K562 (cell line): ENCODE measurements around the gene RTL10. TPM values are rescaled to one million over a fixed set of nuclear protein-coding genes. Genes with fewer than 3 reads are reported as not detected.
A peak's percentile ranks its signal among the peaks of the same experiment; 100 is the strongest.

Experiments
- ATAC-seq: fragments of 200-7000 bp; cut with Tn5 transposase; 3 replicates; pipeline ENCODE4 v1.9.1; 2020; ENCODE audit warnings: moderate library complexity
- BruUV-seq: library from RNA; stranded (reverse); fragments of 400-500 nt; replicated peaks from 2 replicates; lab custom pipeline; 2021; lab: Mats Ljungman, UMichigan
- CTCF ChIA-PET: fragments of 300-600 bp; formaldehyde crosslinking; extraction: SDS; loops from one replicate; lab custom pipeline; 2021; ENCODE audit warnings: low intra/inter-chr PET ratio; lab: Yijun Ruan, JAX
- POLR2A ChIA-PET: fragments of 300-600, 350-650 bp; sonication (Branson Sonifier 250); formaldehyde crosslinking; extraction: SDS; loops from one replicate; lab custom pipeline; 2021; ENCODE audit warnings: antibody characterized with exemption, inconsistent platforms; lab: Yijun Ruan, JAX
- DNase-seq, 4 experiments: peaks; one replicate each; pipeline versions ENCODE4 v3.0.0 to v3.0.0-alpha.2; 2011 to 2018; ENCODE audit warnings: low spot score in 3 of 4, mixed read lengths in 3 of 4; ENCODE audit errors: extremely low read depth in 1 of 4
- FAIRE-seq: peaks from 2 replicates; lab custom pipeline; 2011; peaks lifted over from hg19 to GRCh38; lab: Jason Lieb, UNC
- H2AFZ ChIP-seq: 2 replicates; pipeline ENCODE4 v1.6.0; 2011; ENCODE audit warnings: low read depth, low read length, control low read depth, inconsistent platforms
- H3K27ac ChIP-seq: fragments of 200-600 bp; 3 replicates; pipeline ENCODE4 v1.8.0; 2011; ENCODE audit warnings: low read depth, mild to moderate bottlenecking, control low read depth, inconsistent platforms, low read length, moderate library complexity, mixed read lengths; ENCODE audit errors: extremely low read depth
- H3K27me3 ChIP-seq, 2 experiments: fragments of 300-600 bp in 1 of 2; 2 replicates in 1 of 2; 3 replicates in 1 of 2; pipeline versions ENCODE4 v1.6.0 to v1.8.0; 2011; ENCODE audit warnings: inconsistent platforms in 2 of 2, low read length in 2 of 2, mild to moderate bottlenecking in 1 of 2, mixed read lengths in 1 of 2, moderate library complexity in 1 of 2; ENCODE audit not compliant: control insufficient read depth in 2 of 2, insufficient read depth in 2 of 2
- H3K36me3 ChIP-seq: fragments of 300-600 bp; 3 replicates; pipeline ENCODE4 v1.8.0; 2011; ENCODE audit warnings: mild to moderate bottlenecking, low read length, inconsistent platforms; ENCODE audit not compliant: control insufficient read depth, insufficient read depth
- H3K4me1 ChIP-seq, 2 experiments: fragments of 200-600 bp in 1 of 2; replicated peaks in 1 of 2; 2 replicates in 1 of 2; 3 replicates in 1 of 2; pipeline versions ENCODE4 v1.5.1 to v1.8.0; 2011; ENCODE audit warnings: inconsistent platforms in 2 of 2, low read length in 2 of 2, mild to moderate bottlenecking in 1 of 2, mixed read lengths in 1 of 2, moderate library complexity in 1 of 2; ENCODE audit not compliant: control insufficient read depth in 2 of 2, insufficient read depth in 2 of 2
- H3K4me2 ChIP-seq: 2 replicates; pipeline ENCODE4 v1.6.1; 2011; ENCODE audit warnings: low read length, control low read depth, inconsistent platforms, mixed read lengths; ENCODE audit not compliant: insufficient read depth
- H3K4me3 ChIP-seq: fragments of 200-600 bp; sonication (generic), shearing (Covaris generic); 2 replicates; pipeline ENCODE4 v1.5.1; 2016; ENCODE audit warnings: control low read depth, inconsistent platforms
- H3K79me2 ChIP-seq: fragments of 200-600 bp; 3 replicates; pipeline ENCODE4 v1.8.0; 2011; ENCODE audit warnings: low read length, inconsistent platforms; ENCODE audit not compliant: control insufficient read depth, insufficient read depth
- H3K9ac ChIP-seq, 2 experiments: 2 replicates each; pipeline versions ENCODE4 v1.6.0 to v1.6.1; 2011; ENCODE audit warnings: low read depth in 2 of 2, low read length in 2 of 2, control low read depth in 1 of 2, inconsistent platforms in 1 of 2, mild to moderate bottlenecking in 1 of 2, mixed read lengths in 1 of 2; ENCODE audit not compliant: insufficient read depth in 1 of 2
- H3K9me1 ChIP-seq: one replicate; pipeline ENCODE4 v1.6.0; 2011; ENCODE audit warnings: inconsistent platforms, mild to moderate bottlenecking, low read length, moderate library complexity; ENCODE audit not compliant: control insufficient read depth, insufficient read depth
- H3K9me3 ChIP-seq: replicated peaks from 2 replicates; pipeline ENCODE4 v1.5.1; 2011; ENCODE audit warnings: low read depth, low read length, inconsistent platforms; ENCODE audit not compliant: control insufficient read depth, insufficient read depth
- H4K20me1 ChIP-seq: replicated peaks from 2 replicates; pipeline ENCODE4 v1.6.1; 2011; ENCODE audit warnings: low read length, inconsistent platforms, mixed read lengths; ENCODE audit not compliant: control insufficient read depth, insufficient read depth
- ARID3B ChIP-seq: fragments of 250-450 bp; sonication (Bioruptor Pico); IDR thresholded peaks from 2 replicates; pipeline ENCODE4 v1.4.0; 2020; ENCODE audit warnings: borderline replicate concordance
- BCOR ChIP-seq: fragments of 450-650 bp; IDR thresholded peaks from 2 replicates; pipeline ENCODE4 v1.6.1; 2016
- BMI1 ChIP-seq: fragments of 150-350 bp; IDR thresholded peaks from 2 replicates; pipeline ENCODE4 v1.6.1; 2014; ENCODE audit warnings: low read length
- GTF2F1 ChIP-seq: IDR thresholded peaks from 2 replicates; pipeline ENCODE4 v1.6.1; 2011; ENCODE audit warnings: low read depth, low read length, improper control_type of control experiment
- HOMEZ ChIP-seq: fragments of 250-450 bp; sonication (Bioruptor Pico); IDR thresholded peaks from 2 replicates; pipeline ENCODE4 v1.4.0; 2020; ENCODE audit warnings: mild to moderate bottlenecking, moderate library complexity
- MAZ ChIP-seq, 2 experiments: fragments of 450-650 bp in 1 of 2; sonication (generic) in 1 of 2; formaldehyde crosslinking; IDR thresholded peaks in 1 of 2; conservative IDR thresholded peaks in 1 of 2; 2 replicates each; pipeline versions ENCODE4 v1.4.0 to v1.5.0; 2020; ENCODE audit warnings: mild to moderate bottlenecking in 1 of 2, missing genetic modification reagents in 1 of 2
- MTA3 ChIP-seq: fragments of 450-650 bp; formaldehyde crosslinking; IDR thresholded peaks from 2 replicates; pipeline ENCODE4 v1.6.1; 2017; ENCODE audit warnings: mild to moderate bottlenecking, borderline replicate concordance
- NR3C1 ChIP-seq: sonication (generic); formaldehyde crosslinking; IDR thresholded peaks from 2 replicates; pipeline ENCODE4 v1.8.1; 2022; ENCODE audit warnings: missing genetic modification reagents
- RBM25 ChIP-seq: fragments of 200-400 bp; formaldehyde crosslinking; IDR thresholded peaks from 2 replicates; pipeline ENCODE4 v1.6.1; 2018; ENCODE audit warnings: low read length, low read depth, moderate library complexity; ENCODE audit not compliant: severe bottlenecking
- SIN3B ChIP-seq: fragments of 450-650 bp; IDR thresholded peaks from 2 replicates; pipeline ENCODE4 v1.6.1; 2017; ENCODE audit warnings: low read depth, mild to moderate bottlenecking, moderate library complexity
- TCF7L2 ChIP-seq: fragments of 150-350 bp; IDR thresholded peaks from 2 replicates; pipeline ENCODE4 v1.6.1; 2016; ENCODE audit warnings: low read depth, mild to moderate bottlenecking, low read length, moderate library complexity
- VEZF1 ChIP-seq: fragments of 200-800 bp; sonication (Bioruptor generic); IDR thresholded peaks from 2 replicates; pipeline ENCODE4 v1.6.1; 2017; ENCODE audit warnings: missing genetic modification characterization, missing compliant biosample characterization
- XRCC5 ChIP-seq: fragments of 200-400 bp; formaldehyde crosslinking; IDR thresholded peaks from 2 replicates; pipeline ENCODE4 v1.6.1; 2017; ENCODE audit warnings: low read depth, mild to moderate bottlenecking, low read length
- ZBTB17 ChIP-seq: fragments of 450-650 bp; formaldehyde crosslinking; IDR thresholded peaks from 2 replicates; pipeline ENCODE4 v1.4.0; 2020; ENCODE audit warnings: mild to moderate bottlenecking
- ZNF324 ChIP-seq: fragments of 250-450 bp; sonication (Bioruptor Pico); IDR thresholded peaks from 2 replicates; pipeline ENCODE4 v1.4.0; 2020; ENCODE audit warnings: mild to moderate bottlenecking
- ZNF707 ChIP-seq: fragments of 250-450 bp; sonication (Bioruptor Pico); conservative IDR thresholded peaks from 2 replicates; pipeline ENCODE4 v1.8.0; 2022; ENCODE audit warnings: inconsistent platforms, mild to moderate bottlenecking, moderate library complexity
- WGBS: fragments of 100-300 bp; shearing (Covaris generic); methylation state at CpG from one replicate; pipeline ENCODE4 v1.1.6; 2016; ENCODE audit warnings: low coverage, mixed read lengths; ENCODE audit not compliant: insufficient coverage; ENCODE audit errors: missing lambda C conversion rate; 5-methylcytosine and 5-hydroxymethylcytosine counted together
- in situ Hi-C: fragments of 300-500 bp; cut with MboI; formaldehyde crosslinking; loops from 4 replicates; pipeline ENCODE4 v1.15.0; 2018; ENCODE audit warnings: inconsistent platforms, mixed read lengths
- intact Hi-C: fragments of 100-400 bp; cut with micrococcal nuclease; formaldehyde crosslinking; loops from 2 replicates; pipeline ENCODE4 v1.14.2; 2022
- polyA plus RNA-seq, 8 experiments: library from polyadenylated mRNA; depleted of rRNA in 4 of 8; stranded (reverse) in 5 of 8; unstranded in 3 of 8; fragments of >200 nt; fragmentation: Nextera tagmentation in 2 of 8; fragmentation: Illumina TruSeq in 1 of 8; extraction: Ambion mirVana in 2 of 8; extraction: Trizol in 1 of 8; gene quantifications; 2 replicates each; pipeline versions ENCODE4 v1.2.1 to v1.2.3, GENCODE V29; 2011 to 2014; ENCODE audit warnings: inconsistent platforms in 1 of 8, missing spikeins in 1 of 8
- total RNA-seq, 7 experiments: library from RNA; depleted of rRNA in 6 of 7; stranded (reverse); fragments of >200 nt in 6 of 7; fragmentation: Illumina TruSeq in 2 of 7; extraction: Trizol in 2 of 7; gene quantifications; 2 replicates each; pipeline versions ENCODE4 v1.2.1 to v1.2.3, GENCODE V29; 2011 to 2021; ENCODE audit warnings: low replicate concordance in 1 of 7

Gene RTL10
- total and polyA plus RNA-seq, 9 of the 15 experiments (the other 6 are each of a cell fraction or from before 2014, with no cell fraction given) = 19.8 to 75.5 (median 32.5) TPM

GRCh38 chr22:19891317-19892256, 36.9 kb upstream of the RTL10 start:
- BruUV-seq = no TSS peak
- FAIRE-seq = peak; percentile 97
- Histone ChIP-seq H3K4me1 (peaks cover 24 to 62% of the 10 kb centered on the region in 2 experiments), H3K9me1 (peaks cover 12% of the 10 kb centered on the region), H3K36me3 (peaks cover 13% of the 10 kb centered on the region; the same call in 1 of the 3 replicates), H3K4me3 (no peak overlapping the region), H3K27ac (peak overlapping the region; percentile 46; the same call in 2 of the 3 replicates), H3K27me3 (no peaks in the 10 kb centered on the region), H3K79me2 (no peaks in the 10 kb centered on the region), H4K20me1 (peaks cover 34% of the 10 kb centered on the region), H3K9ac (peak overlapping the region; percentile 1 to 77; a peak in 3 of 4 replicates), H3K9me3 (no peaks in the 10 kb centered on the region), H3K4me2 (peak overlapping the region; percentile 49), H2AFZ (peak overlapping the region; percentile 25)
- in situ Hi-C loops (no loop called here), intact Hi-C loops (loop anchor here (5.0 kb wide), 2 partner anchors 134 to 159 kb away; no protein-coding TSS in a partner anchor)
- 18% methylated on average over 32 of the region's 32 CpGs for WGBS
- ChIA-PET CTCF (no interaction called here), POLR2A (interaction anchor here (0.7 to 11.1 kb wide), 12 partner anchors 10 to 1978 kb away, joined by 3 to 141 read pairs (median 4); no protein-coding TSS in a partner anchor)
- peak; percentile 98 to 99 (median 98) for DNase-seq
- peak; percentile 92 for ATAC-seq
- TF ChIP-seq RBM25 (no peak), MTA3 (peak; percentile 94), HOMEZ (peak; percentile 74; the same call in 1 of the 2 replicates), TCF7L2 (no peak), ZNF324 (CRISPR knock-in tag) (peak; percentile 62), BMI1 (0 out of 2 replicates have a peak, but pooled peaks have one; percentile 29), MAZ (CRISPR knock-in tag; conservative IDR thresholded peaks at IDR 0.05 in 1 of 2, IDR thresholded peaks at IDR 0.05 in 1 of 2) (peak; percentile 91 to 96), ZNF707 (CRISPR knock-in tag) (0 out of 2 replicates have a peak, but pooled peaks have one; percentile 19), NR3C1 (CRISPR knock-in tag) (no peak), XRCC5 (no peak), VEZF1 (CRISPR knock-in tag) (peak; percentile 93), ZBTB17 (peak; percentile 67; the same call in 1 of the 2 replicates), GTF2F1 (0 out of 2 replicates have a peak, but pooled peaks have one; percentile 44), BCOR (peak; percentile 99), ARID3B (CRISPR knock-in tag) (peak; percentile 69; the same call in 1 of the 2 replicates), SIN3B (peak; percentile 49; the same call in 1 of the 2 replicates)
